Urothelium cell line (cell line): Measurements from ENCODE around the gene MLKL.

ENCODE experiments used
- DNase-seq: peaks from one replicate; pipeline ENCODE4 v3.0.0; 2011; ENCODE audit warnings: low spot score, mixed read lengths
- FAIRE-seq: peaks from 2 replicates; lab custom pipeline; 2011; peaks lifted over from hg19 to GRCh38; lab: Jason Lieb, UNC

MLKL gene

GRCh38 chr16:74700438-74701225 lies at the start of gene MLKL:
TSS of gene MLKL (minus strand) at chr16:74700862. CDS start at chr16:74695757, 5,105 bp downstream.
- DNase-seq (peak; percentile 61), FAIRE-seq (no peak)

- no peak for DNase-seq
- no peak for FAIRE-seq
Measured at GRCh38 chr16:74749291-74750055, 48.8 kb upstream of the MLKL start.

- no peak for FAIRE-seq
- no peak for DNase-seq
Measured at GRCh38 chr16:74748616-74749026, 48.0 kb upstream of the MLKL start.

- FAIRE-seq (no peak), DNase-seq (no peak)
Measured at GRCh38 chr16:74747716-74748615, 47.3 kb upstream of the MLKL start.

- DNase-seq, result no peak
- FAIRE-seq, result no peak
Measured at GRCh38 chr16:74745926-74746325, 45.3 kb upstream of the MLKL start.

GRCh38 chr16:74745109-74745615 lies 44.5 kb upstream of the MLKL start:
- FAIRE-seq (no peak), DNase-seq (no peak)

- DNase-seq, result no peak
- FAIRE-seq, result no peak
Measured at GRCh38 chr16:74744566-74744965, 43.9 kb upstream of the MLKL start.

GRCh38 chr16:74743668-74744299 lies 43.1 kb upstream of the MLKL start:
- no peak for FAIRE-seq
- DNase-seq, result peak; percentile 84

GRCh38 chr16:74743045-74743667 lies 42.5 kb upstream of the MLKL start:
- no peak for FAIRE-seq
- no peak for DNase-seq

- FAIRE-seq (no peak), DNase-seq (no peak)
Measured at GRCh38 chr16:74742051-74742481, 41.4 kb upstream of the MLKL start.

- FAIRE-seq, result peak; percentile 78
- DNase-seq, result peak; percentile 69
Measured at GRCh38 chr16:74740795-74741304, 40.2 kb upstream of the MLKL start.

GRCh38 chr16:74739275-74739674 lies 38.6 kb upstream of the MLKL start:
- DNase-seq (no peak), FAIRE-seq (no peak)

- no peak for DNase-seq
- no peak for FAIRE-seq
Measured at GRCh38 chr16:74738816-74739215, 38.2 kb upstream of the MLKL start.

- peak; percentile 78 for DNase-seq
- FAIRE-seq, result peak; percentile 71
Measured at GRCh38 chr16:74738113-74738541, 37.5 kb upstream of the MLKL start.

- DNase-seq, result no peak
- no peak for FAIRE-seq
Measured at GRCh38 chr16:74737521-74737920, 36.9 kb upstream of the MLKL start.

GRCh38 chr16:74736531-74737157 lies 36.0 kb upstream of the MLKL start:
- DNase-seq (no peak), FAIRE-seq (no peak)

GRCh38 chr16:74735554-74735953 lies 34.9 kb upstream of the MLKL start:
- no peak for FAIRE-seq
- DNase-seq, result no peak

GRCh38 chr16:74735162-74735452 lies 34.4 kb upstream of the MLKL start:
- DNase-seq (no peak), FAIRE-seq (peak; percentile 23)
